ENCODE measurements around the gene GIT2.
A peak's percentile ranks its signal among the peaks of the same experiment; 100 is the strongest.

GIT2 gene

DNA sequence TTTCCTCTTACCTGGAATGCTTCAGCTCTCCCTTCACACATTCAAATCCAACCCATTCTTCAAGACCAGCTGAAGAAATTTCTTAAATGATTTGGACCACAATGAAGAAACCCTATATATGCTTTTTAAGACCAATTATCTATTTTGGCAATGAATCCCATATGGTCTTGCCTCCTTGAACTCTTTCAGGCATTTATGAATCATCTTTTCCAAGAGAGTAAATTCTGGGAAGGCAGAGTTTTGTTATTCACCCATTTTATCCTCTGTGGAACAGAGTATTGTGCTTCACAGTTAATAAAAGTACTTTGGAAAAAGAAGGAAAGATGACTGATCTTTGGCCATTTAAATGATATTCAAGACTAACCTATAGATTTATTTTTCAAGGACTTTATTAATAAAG lies 14.0 kb downstream of the GIT2 start:
- no peak overlapping the region for H3K4me2 ChIP-seq (ENCODE audit: low read length)

DNA sequence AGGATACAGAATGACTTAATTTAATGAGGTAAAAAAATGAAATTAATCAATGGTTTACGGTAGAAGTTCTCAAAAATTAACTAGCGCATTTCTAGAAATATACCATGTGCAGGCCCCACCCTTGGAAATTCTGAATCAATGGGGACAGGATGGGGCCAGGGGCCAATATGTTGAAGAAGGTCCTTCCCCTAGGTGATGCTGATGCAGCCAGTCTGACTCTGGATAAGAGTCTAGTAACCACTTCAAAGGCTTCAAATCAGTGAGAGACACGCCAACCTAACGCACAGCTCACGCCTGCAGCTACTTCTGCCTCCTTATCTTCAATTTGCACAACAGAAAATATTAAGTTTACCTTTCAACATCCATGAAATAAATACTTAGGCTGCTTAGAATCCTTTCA lies 14.9 kb downstream of the GIT2 start:
- H3K79me2 ChIP-seq (ENCODE audit: control insufficient read depth, insufficient read depth, low read length, poor library complexity), result no peaks in the 10 kb centered on the region
- no peak overlapping the region for H2BK12ac ChIP-seq (ENCODE audit: low read length)
- no peak overlapping the region for H2AFZ ChIP-seq (ENCODE audit: insufficient read depth, low read length, poor library complexity)
- no peak overlapping the region for H3K4ac ChIP-seq (ENCODE audit: low read depth, low read length)
- no peak overlapping the region for H2BK5ac ChIP-seq (ENCODE audit: low read depth, low read length, poor library complexity)
- no peak overlapping the region for H3K18ac ChIP-seq (ENCODE audit: low read length)
- no CpG with 5 or more reads among the region's 5 CpGs for WGBS (ENCODE audit: extremely low coverage, insufficient coverage, insufficient read length)
- no peak overlapping the region for H3K27ac ChIP-seq (ENCODE audit: low read depth, low read length)
- no peaks in the 10 kb centered on the region for H3K4me1 ChIP-seq (ENCODE audit: control insufficient read depth in 1 of 2, insufficient read depth in 2 of 2, low read length in 2 of 2)
- no peak overlapping the region for H3K9ac ChIP-seq (ENCODE audit: low read length)
- no peak overlapping the region for H2AK5ac ChIP-seq (ENCODE audit: low read length)
- H4K91ac ChIP-seq (ENCODE audit: low read depth, low read length), result no peak overlapping the region
- no peak overlapping the region for H2BK120ac ChIP-seq (ENCODE audit: insufficient read depth, low read length, poor library complexity)
- no peaks in the 10 kb centered on the region for H3K9me3 ChIP-seq (ENCODE audit: insufficient read depth, low read depth, low read length)
- H4K8ac ChIP-seq (ENCODE audit: low read depth, low read length), result no peak overlapping the region
- no peaks in the 10 kb centered on the region for H3K27me3 ChIP-seq (ENCODE audit: insufficient read depth, low read length)
- no peaks in the 10 kb centered on the region for H3K79me1 ChIP-seq (ENCODE audit: low read length)
- H4K12ac ChIP-seq (ENCODE audit: low read depth, low read length), result no peak overlapping the region
- DNase-seq, result no peak
- H3K14ac ChIP-seq (ENCODE audit: low read length), result no peak overlapping the region
- no peak overlapping the region for H3K23ac ChIP-seq (ENCODE audit: low read length)
- no peak overlapping the region for H3K4me3 ChIP-seq (ENCODE audit: low read depth, low read length)
- peaks cover 25 to 26% of the 10 kb centered on the region in 2 experiments for H3K36me3 ChIP-seq (ENCODE audit: control insufficient read depth in 1 of 2, insufficient read depth in 2 of 2, low read length in 2 of 2)
- H3K4me2 ChIP-seq (ENCODE audit: low read length), result no peak overlapping the region

More for the DNA sequence above, 14.0 kb downstream of the GIT2 start:
- H3K9me3 ChIP-seq (ENCODE audit: insufficient read depth, low read depth, low read length), result no peaks in the 10 kb centered on the region
- H2BK12ac ChIP-seq (ENCODE audit: low read length), result no peak overlapping the region
- H3K14ac ChIP-seq (ENCODE audit: low read length), result no peak overlapping the region
- no peak overlapping the region for H2AFZ ChIP-seq (ENCODE audit: insufficient read depth, low read length, poor library complexity)
- H3K36me3 ChIP-seq (ENCODE audit: control insufficient read depth in 1 of 2, insufficient read depth in 2 of 2, low read length in 2 of 2), result peaks cover 23 to 25% of the 10 kb centered on the region in 2 experiments
- H3K27ac ChIP-seq (ENCODE audit: low read depth, low read length), result no peak overlapping the region
- no peak overlapping the region for H3K9ac ChIP-seq (ENCODE audit: low read length)
- H4K91ac ChIP-seq (ENCODE audit: low read depth, low read length), result no peak overlapping the region
- H2BK5ac ChIP-seq (ENCODE audit: low read depth, low read length, poor library complexity), result no peak overlapping the region
- H4K8ac ChIP-seq (ENCODE audit: low read depth, low read length), result no peak overlapping the region
- no peak overlapping the region for H4K12ac ChIP-seq (ENCODE audit: low read depth, low read length)
- H3K4me3 ChIP-seq (ENCODE audit: low read depth, low read length), result no peak overlapping the region
- no peak for DNase-seq
- H3K4me1 ChIP-seq (ENCODE audit: control insufficient read depth in 1 of 2, insufficient read depth in 2 of 2, low read length in 2 of 2), result no peaks in the 10 kb centered on the region
- H3K79me2 ChIP-seq (ENCODE audit: control insufficient read depth, insufficient read depth, low read length, poor library complexity), result no peaks in the 10 kb centered on the region
- H2AK5ac ChIP-seq (ENCODE audit: low read length), result no peak overlapping the region
- no peak overlapping the region for H3K18ac ChIP-seq (ENCODE audit: low read length)
- no peak overlapping the region for H2BK120ac ChIP-seq (ENCODE audit: insufficient read depth, low read length, poor library complexity)
- H3K23ac ChIP-seq (ENCODE audit: low read length), result no peak overlapping the region
- H3K27me3 ChIP-seq (ENCODE audit: insufficient read depth, low read length), result no peaks in the 10 kb centered on the region
- no peak overlapping the region for H3K4ac ChIP-seq (ENCODE audit: low read depth, low read length)
- no peaks in the 10 kb centered on the region for H3K79me1 ChIP-seq (ENCODE audit: low read length)

DNA sequence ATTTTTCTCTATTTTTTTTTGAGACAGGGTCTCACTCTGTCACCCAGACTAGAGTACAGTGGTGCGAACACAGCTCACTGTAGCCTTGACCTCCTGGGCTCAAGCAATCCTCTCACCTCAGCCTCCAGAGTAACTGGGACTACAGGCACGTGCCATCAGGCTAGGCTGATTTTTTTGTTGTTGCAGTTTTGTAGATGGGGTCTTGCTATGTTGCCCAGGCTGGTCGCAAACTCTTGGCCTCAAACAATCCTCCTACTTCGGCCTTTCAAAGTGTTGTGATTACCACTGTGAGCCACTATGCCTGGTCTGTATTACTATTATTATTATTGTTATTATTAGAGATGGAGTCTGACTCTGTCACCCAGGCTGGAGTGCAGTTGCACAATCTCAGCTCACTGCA lies 23.3 kb downstream of the GIT2 start:
- H3K27ac ChIP-seq (ENCODE audit: low read depth, low read length), result no peak overlapping the region
- H3K4me1 ChIP-seq (ENCODE audit: control insufficient read depth in 1 of 2, insufficient read depth in 2 of 2, low read length in 2 of 2), result peaks cover 0 to 2% of the 10 kb centered on the region in 2 experiments
- no peak overlapping the region for H4K12ac ChIP-seq (ENCODE audit: low read depth, low read length)
- H3K4ac ChIP-seq (ENCODE audit: low read depth, low read length), result no peak overlapping the region
- no peak overlapping the region for H3K18ac ChIP-seq (ENCODE audit: low read length)
- H4K91ac ChIP-seq (ENCODE audit: low read depth, low read length), result no peak overlapping the region
- no peaks in the 10 kb centered on the region for H3K79me1 ChIP-seq (ENCODE audit: low read length)
- H3K36me3 ChIP-seq (ENCODE audit: control insufficient read depth in 1 of 2, insufficient read depth in 2 of 2, low read length in 2 of 2), result peaks cover 10 to 24% of the 10 kb centered on the region in 2 experiments
- H2AK5ac ChIP-seq (ENCODE audit: low read length), result no peak overlapping the region
- no peaks in the 10 kb centered on the region for H3K27me3 ChIP-seq (ENCODE audit: insufficient read depth, low read length)
- no peaks in the 10 kb centered on the region for H3K9me3 ChIP-seq (ENCODE audit: insufficient read depth, low read depth, low read length)
- H3K4me2 ChIP-seq (ENCODE audit: low read length), result no peak overlapping the region
- H3K23ac ChIP-seq (ENCODE audit: low read length), result no peak overlapping the region
- no peak overlapping the region for H2BK5ac ChIP-seq (ENCODE audit: low read depth, low read length, poor library complexity)
- DNase-seq, result no peak
- H2BK120ac ChIP-seq (ENCODE audit: insufficient read depth, low read length, poor library complexity), result no peak overlapping the region
- no CpG with 5 or more reads among the region's 4 CpGs for WGBS (ENCODE audit: extremely low coverage, insufficient coverage, insufficient read length)
- no peak overlapping the region for H3K9ac ChIP-seq (ENCODE audit: low read length)
- H2AFZ ChIP-seq (ENCODE audit: insufficient read depth, low read length, poor library complexity), result no peak overlapping the region
- H2BK12ac ChIP-seq (ENCODE audit: low read length), result no peak overlapping the region
- no peak overlapping the region for H4K8ac ChIP-seq (ENCODE audit: low read depth, low read length)
- no peak overlapping the region for H3K14ac ChIP-seq (ENCODE audit: low read length)
- H3K4me3 ChIP-seq (ENCODE audit: low read depth, low read length), result no peak overlapping the region
- no peaks in the 10 kb centered on the region for H3K79me2 ChIP-seq (ENCODE audit: control insufficient read depth, insufficient read depth, low read length, poor library complexity)

DNA sequence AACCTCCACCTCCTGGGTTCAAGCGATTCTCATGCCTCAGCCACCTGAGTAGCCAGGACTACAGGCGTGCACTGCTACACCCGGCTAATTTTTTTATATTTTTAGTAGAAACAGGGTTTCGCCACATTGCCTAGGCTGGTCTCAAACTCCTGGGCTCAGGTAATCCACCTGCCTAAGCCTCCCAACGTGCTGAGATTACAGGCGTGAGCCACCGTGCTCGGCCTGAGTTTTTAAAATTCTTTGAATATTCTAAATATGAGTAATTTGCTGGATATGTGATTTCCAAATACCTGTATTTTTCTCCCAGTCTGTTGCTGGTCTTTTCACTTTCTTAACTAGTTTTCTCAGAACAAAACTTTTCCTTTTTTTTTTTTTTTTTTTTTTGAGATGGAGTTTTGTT lies 27.4 kb downstream of the GIT2 start:
- peaks cover 0 to 2% of the 10 kb centered on the region in 2 experiments for H3K4me1 ChIP-seq (ENCODE audit: control insufficient read depth in 1 of 2, insufficient read depth in 2 of 2, low read length in 2 of 2)
- H2AFZ ChIP-seq (ENCODE audit: insufficient read depth, low read length, poor library complexity), result no peak overlapping the region
- no peak overlapping the region for H3K18ac ChIP-seq (ENCODE audit: low read length)
- no peaks in the 10 kb centered on the region for H3K27me3 ChIP-seq (ENCODE audit: insufficient read depth, low read length)
- no peak overlapping the region for H3K4me3 ChIP-seq (ENCODE audit: low read depth, low read length)
- H3K14ac ChIP-seq (ENCODE audit: low read length), result no peak overlapping the region
- DNase-seq, result peak; percentile 78 to 93
- no peaks in the 10 kb centered on the region for H3K79me1 ChIP-seq (ENCODE audit: low read length)
- no peak overlapping the region for H4K12ac ChIP-seq (ENCODE audit: low read depth, low read length)
- H3K4ac ChIP-seq (ENCODE audit: low read depth, low read length), result no peak overlapping the region
- no peak overlapping the region for H4K91ac ChIP-seq (ENCODE audit: low read depth, low read length)
- no CpG with 5 or more reads among the region's 8 CpGs for WGBS (ENCODE audit: extremely low coverage, insufficient coverage, insufficient read length)
- H3K27ac ChIP-seq (ENCODE audit: low read depth, low read length), result no peak overlapping the region
- no peak overlapping the region for H3K4me2 ChIP-seq (ENCODE audit: low read length)
- H2BK5ac ChIP-seq (ENCODE audit: low read depth, low read length, poor library complexity), result no peak overlapping the region
- H4K8ac ChIP-seq (ENCODE audit: low read depth, low read length), result no peak overlapping the region
- H2AK5ac ChIP-seq (ENCODE audit: low read length), result no peak overlapping the region
- H3K23ac ChIP-seq (ENCODE audit: low read length), result no peak overlapping the region
- H2BK120ac ChIP-seq (ENCODE audit: insufficient read depth, low read length, poor library complexity), result no peak overlapping the region
- H3K36me3 ChIP-seq (ENCODE audit: control insufficient read depth in 1 of 2, insufficient read depth in 2 of 2, low read length in 2 of 2), result peaks cover 18 to 19% of the 10 kb centered on the region in 2 experiments
- H3K9me3 ChIP-seq (ENCODE audit: insufficient read depth, low read depth, low read length), result no peaks in the 10 kb centered on the region
- no peak overlapping the region for H2BK12ac ChIP-seq (ENCODE audit: low read length)
- H3K9ac ChIP-seq (ENCODE audit: low read length), result no peak overlapping the region
- H3K79me2 ChIP-seq (ENCODE audit: control insufficient read depth, insufficient read depth, low read length, poor library complexity), result no peaks in the 10 kb centered on the region
